HG02798 (cell line): ENCODE measurements around the gene HMCN1.

ENCODE experiments used
- ATAC-seq: cut with Tn5 transposase; IDR thresholded peaks from one replicate; pipeline ENCODE4 v1.9.1; 2021; ENCODE audit warnings: mild to moderate bottlenecking; ENCODE audit not compliant: unreplicated experiment, poor library complexity

HMCN1 gene

GRCh38 chr1:185991266-185991665 lies 257.1 kb downstream of the HMCN1 start:
- ATAC-seq, result no peak

GRCh38 chr1:185996211-185996610 lies 262.0 kb downstream of the HMCN1 start:
- ATAC-seq, result no peak

GRCh38 chr1:185998391-185998790 lies 264.2 kb downstream of the HMCN1 start:
- no peak for ATAC-seq

- no peak for ATAC-seq
Observed at GRCh38 chr1:186002406-186002805, 268.2 kb downstream of the HMCN1 start.

GRCh38 chr1:186009039-186009737 lies 275.0 kb downstream of the HMCN1 start:
- no peak for ATAC-seq

GRCh38 chr1:186014370-186015037 lies 280.3 kb downstream of the HMCN1 start:
- ATAC-seq, result no peak

GRCh38 chr1:186016856-186017255 lies 282.7 kb downstream of the HMCN1 start:
- ATAC-seq, result no peak

GRCh38 chr1:186022184-186022583 lies 288.0 kb downstream of the HMCN1 start:
- no peak for ATAC-seq

GRCh38 chr1:186026946-186027345 lies 292.8 kb downstream of the HMCN1 start:
- ATAC-seq, result no peak

GRCh38 chr1:186027621-186028020 lies 293.4 kb downstream of the HMCN1 start:
- no peak for ATAC-seq

GRCh38 chr1:186030453-186030852 lies 296.3 kb downstream of the HMCN1 start:
- ATAC-seq, result no peak

- no peak for ATAC-seq
Observed at GRCh38 chr1:186033847-186034271, 299.7 kb downstream of the HMCN1 start.

GRCh38 chr1:186042230-186042629 lies 308.0 kb downstream of the HMCN1 start:
- no peak for ATAC-seq

GRCh38 chr1:186043296-186043695 lies 309.1 kb downstream of the HMCN1 start:
- no peak for ATAC-seq

GRCh38 chr1:186044079-186044685 lies 310.0 kb downstream of the HMCN1 start:
- no peak for ATAC-seq

GRCh38 chr1:186046437-186047211 lies 312.4 kb downstream of the HMCN1 start:
- no peak for ATAC-seq

GRCh38 chr1:186050360-186050759 lies 316.2 kb downstream of the HMCN1 start:
- no peak for ATAC-seq

- no peak for ATAC-seq
Observed at GRCh38 chr1:186054003-186054402, 319.8 kb downstream of the HMCN1 start.

- no peak for ATAC-seq
Observed at GRCh38 chr1:186054932-186055331, 320.7 kb downstream of the HMCN1 start.

GRCh38 chr1:186055846-186056245 lies 321.7 kb downstream of the HMCN1 start:
- ATAC-seq, result no peak

GRCh38 chr1:186057086-186057485 lies 322.9 kb downstream of the HMCN1 start:
- ATAC-seq, result no peak
